IMR-90 (cell line): ENCODE measurements around the gene ARPC1A. TPM values are rescaled to one million over a fixed set of nuclear protein-coding genes. Genes with fewer than 3 reads are reported as not detected.

Experiments used
- ATAC-seq: fragments of 200-7000 bp; cut with Tn5 transposase; 2 replicates; pipeline ENCODE4 v1.9.1; 2020; ENCODE audit warnings: low read depth, mild to moderate bottlenecking, moderate library complexity
- BruUV-seq: library from RNA; stranded (reverse); fragments of 400-500 nt; replicated peaks from 2 replicates; lab custom pipeline; 2021; lab: Mats Ljungman, UMichigan
- CTCF ChIA-PET: fragments of 300-600 bp; formaldehyde crosslinking; extraction: SDS; loops from one replicate; lab custom pipeline; 2021; ENCODE audit warnings: antibody characterized with exemption; lab: Yijun Ruan, JAX
- POLR2A ChIA-PET: fragments of 300-600 bp; sonication (Branson Sonifier 250); formaldehyde crosslinking; loops from one replicate; lab custom pipeline; 2022; ENCODE audit warnings: antibody characterized with exemption; ENCODE audit not compliant: unreplicated experiment; lab: Charles Lee
- DNase-seq: peaks from one replicate; pipeline ENCODE4 v3.0.0; 2013
- H2AFZ ChIP-seq: replicated peaks from 2 replicates; pipeline ENCODE3; 2013; ENCODE audit warnings: low read length, mild to moderate bottlenecking; ENCODE audit not compliant: poor library complexity
- H2AK5ac ChIP-seq: 2 replicates; pipeline ENCODE4 v1.6.1; 2013; ENCODE audit warnings: low read depth, low read length, inconsistent platforms
- H2AK9ac ChIP-seq: replicated peaks from 2 replicates; pipeline ENCODE3; 2013; ENCODE audit warnings: mild to moderate bottlenecking, low read depth, low read length, moderate library complexity; ENCODE audit not compliant: poor library complexity
- H2BK120ac ChIP-seq: 2 replicates; pipeline ENCODE4 v1.6.1; 2013; ENCODE audit warnings: low read depth, low read length, inconsistent platforms
- H2BK15ac ChIP-seq: 3 replicates; pipeline ENCODE4 v1.6.1; 2013; ENCODE audit warnings: low read depth, low read length, inconsistent platforms
- H2BK20ac ChIP-seq: 2 replicates; pipeline ENCODE4 v1.6.1; 2013; ENCODE audit warnings: low read depth, mild to moderate bottlenecking, inconsistent platforms, low read length, moderate library complexity
- H2BK5ac ChIP-seq: 2 replicates; pipeline ENCODE4 v1.6.1; 2013; ENCODE audit warnings: mild to moderate bottlenecking, low read depth, low read length, inconsistent platforms; ENCODE audit not compliant: poor library complexity, severe bottlenecking
- H3K14ac ChIP-seq: replicated peaks from 2 replicates; pipeline ENCODE4 v1.6.1; 2013; ENCODE audit warnings: low read depth, low read length, inconsistent platforms
- H3K18ac ChIP-seq: 2 replicates; pipeline ENCODE4 v1.6.1; 2013; ENCODE audit warnings: low read depth, low read length, control low read depth
- H3K23ac ChIP-seq: 2 replicates; pipeline ENCODE4 v1.6.1; 2013; ENCODE audit warnings: low read depth, low read length, inconsistent platforms
- H3K27ac ChIP-seq: 2 replicates; pipeline ENCODE4 v1.5.1; 2013; ENCODE audit warnings: mild to moderate bottlenecking, control low read depth, low read length; ENCODE audit not compliant: insufficient read depth
- H3K27me3 ChIP-seq: 2 replicates; pipeline ENCODE4 v1.6.1; 2013; ENCODE audit warnings: low read length; ENCODE audit not compliant: control insufficient read depth, insufficient read depth
- H3K36me3 ChIP-seq: 2 replicates; pipeline ENCODE4 v1.6.1; 2013; ENCODE audit warnings: low read length, mixed read lengths; ENCODE audit not compliant: control insufficient read depth, insufficient read depth
- H3K4ac ChIP-seq: 2 replicates; pipeline ENCODE4 v1.6.1; 2013; ENCODE audit warnings: low read depth, low read length, inconsistent platforms
- H3K4me1 ChIP-seq: 2 replicates; pipeline ENCODE4 v1.6.1; 2013; ENCODE audit warnings: low read length, mixed read lengths; ENCODE audit not compliant: control insufficient read depth, insufficient read depth
- H3K4me2 ChIP-seq: 2 replicates; pipeline ENCODE4 v1.6.1; 2013; ENCODE audit warnings: low read depth, mild to moderate bottlenecking, control low read depth, low read length, moderate library complexity
- H3K4me3 ChIP-seq: 2 replicates; pipeline ENCODE4 v1.5.1; 2013; ENCODE audit warnings: low read depth, mild to moderate bottlenecking, control low read depth, low read length, moderate library complexity; ENCODE audit not compliant: insufficient read depth
- H3K56ac ChIP-seq: 2 replicates; pipeline ENCODE4 v1.6.1; 2013; ENCODE audit warnings: low read length, inconsistent platforms; ENCODE audit not compliant: insufficient read depth; ENCODE audit errors: extremely low read depth
- H3K79me1 ChIP-seq, 2 experiments: 2 replicates each; pipeline ENCODE4 v1.6.1; 2013; ENCODE audit warnings: low read length in 2 of 2, inconsistent platforms in 1 of 2, low read depth in 1 of 2
- H3K9ac ChIP-seq: 2 replicates; pipeline ENCODE4 v1.6.1; 2013; ENCODE audit warnings: low read depth, low read length, control low read depth
- H3K9me1 ChIP-seq: 2 replicates; pipeline ENCODE4 v1.6.1; 2013; ENCODE audit warnings: low read length, inconsistent platforms; ENCODE audit not compliant: insufficient read depth
- H3K9me3 ChIP-seq: 2 replicates; pipeline ENCODE4 v1.6.1; 2013; ENCODE audit warnings: low read length; ENCODE audit not compliant: control insufficient read depth, insufficient read depth
- H4K20me1 ChIP-seq: 2 replicates; pipeline ENCODE4 v1.6.1; 2013; ENCODE audit warnings: low read length, inconsistent platforms; ENCODE audit not compliant: insufficient read depth
- H4K5ac ChIP-seq: 2 replicates; pipeline ENCODE4 v1.6.1; 2013; ENCODE audit warnings: mild to moderate bottlenecking, low read depth, low read length, control low read depth
- H4K8ac ChIP-seq, 2 experiments: 2 replicates each; pipeline ENCODE4 v1.6.1; 2013; ENCODE audit warnings: low read depth in 2 of 2, low read length in 2 of 2, control low read depth in 1 of 2, inconsistent platforms in 1 of 2
- H4K91ac ChIP-seq: 2 replicates; pipeline ENCODE4 v1.6.1; 2013; ENCODE audit warnings: low read depth, low read length, inconsistent platforms; ENCODE audit not compliant: insufficient read depth
- MXI1 ChIP-seq: IDR thresholded peaks from 2 replicates; pipeline ENCODE4 v1.6.1; 2012; ENCODE audit warnings: low read depth, mild to moderate bottlenecking, low read length, moderate library complexity, borderline replicate concordance
- POLR2A ChIP-seq: IDR thresholded peaks from 2 replicates; pipeline ENCODE4 v1.6.1; 2012; ENCODE audit warnings: mild to moderate bottlenecking, low read depth, low read length
- WGBS, 2 experiments: methylation state at CpG; one replicate each; pipeline versions ENCODE4 v1.1.5 to v1.1.7; 2013; ENCODE audit warnings: missing lambda C conversion rate in 2 of 2; ENCODE audit not compliant: insufficient read length in 1 of 2; ENCODE audit errors: extremely low coverage in 2 of 2; 5-methylcytosine and 5-hydroxymethylcytosine counted together
- dilution Hi-C: fragments of 300-500 bp; cut with HindIII; formaldehyde crosslinking; loops from one replicate; pipeline ENCODE4 v1.14.3; 2018; ENCODE audit warnings: low sequenced_read_pairs; ENCODE audit not compliant: unreplicated experiment
- in situ Hi-C: fragments of 300-500 bp; cut with MboI; formaldehyde crosslinking; loops from 3 replicates; pipeline ENCODE4 v1.14.3; 2019; ENCODE audit warnings: low sequenced_read_pairs, inconsistent platforms, mixed read lengths
- intact Hi-C: fragments of 100-400 bp; cut with micrococcal nuclease; formaldehyde crosslinking; loops from 2 replicates; pipeline ENCODE4 v1.10.0; 2022
- polyA plus RNA-seq, 3 experiments: library from polyadenylated mRNA; depleted of rRNA; stranded (reverse); fragments of >200 nt; gene quantifications; 2 replicates each; pipeline ENCODE4 v1.2.3, GENCODE V29; 2012; ENCODE audit warnings: low replicate concordance in 1 of 3
- total RNA-seq: library from RNA; depleted of rRNA; stranded (reverse); fragments of >200 nt; gene quantifications from 2 replicates; pipeline ENCODE4 v1.2.3, GENCODE V29; 2012

The ARPC1A gene
- total and polyA plus RNA-seq, 2 of the 4 experiments (the other 2 are of a cell fraction), result 253 to 327 TPM

- H3K27me3 ChIP-seq, result no peaks in the 10 kb centered on the region
- 4% methylated on average over 29 of the region's 95 CpGs; no CpG with 5 or more reads in 1 of the 2 experiments for WGBS, 2 experiments
- dilution Hi-C loops, result no loop called here
- peaks cover 13% of the 10 kb centered on the region for H4K20me1 ChIP-seq
- 0 out of 2 replicates have a peak within 1 kb of the TSS, but pooled peaks have one; percentile 3 for H3K56ac ChIP-seq
- H3K79me1 ChIP-seq, result peaks cover 4 to 34% of the 10 kb centered on the region in 2 experiments
- peak within 1 kb of the TSS; percentile 93 for H3K4me3 ChIP-seq
- peaks cover 8% of the 10 kb centered on the region for H3K4me1 ChIP-seq
- H4K5ac ChIP-seq, result peak within 1 kb of the TSS; percentile 58
- POLR2A ChIA-PET, result no interaction called here
- peak within 1 kb of the TSS; percentile 52 for H2AK5ac ChIP-seq
- peak within 1 kb of the TSS; percentile 86 for H2BK5ac ChIP-seq
- H3K9ac ChIP-seq, result peak within 1 kb of the TSS; percentile 84
- peak; percentile 54; the same call in 1 of the 2 replicates for TF ChIP-seq POLR2A
- TF ChIP-seq MXI1, result no peak
- peak within 1 kb of the TSS in 1 of 2 experiments; percentile 80; a peak in 1 of 4 replicates for H4K8ac ChIP-seq
- in situ Hi-C loops, result no loop called here
- peak within 1 kb of the TSS; percentile 94 for H3K4me2 ChIP-seq
- H2AFZ ChIP-seq, result peak within 1 kb of the TSS; percentile 94
- H3K23ac ChIP-seq, result 0 out of 2 replicates have a peak within 1 kb of the TSS, but pooled peaks have one; percentile 80
- peak within 1 kb of the TSS; percentile 67 for H3K27ac ChIP-seq
- H3K18ac ChIP-seq, result peak within 1 kb of the TSS; percentile 42; the same call in 1 of the 2 replicates
- H4K91ac ChIP-seq, result peak within 1 kb of the TSS; percentile 62
- CTCF ChIA-PET, result no interaction called here
- H3K4ac ChIP-seq, result peak within 1 kb of the TSS; percentile 82
- DNase-seq (peak; percentile 51), ATAC-seq (peak; percentile 73)
- H3K14ac ChIP-seq, result peak within 1 kb of the TSS; percentile 29; the same call in 1 of the 2 replicates
- H2BK120ac ChIP-seq, result peak within 1 kb of the TSS; percentile 61
- BruUV-seq, result no TSS peak
- no peaks in the 10 kb centered on the region; the same call in 1 of the 2 replicates for H3K36me3 ChIP-seq
- H3K9me1 ChIP-seq, result peaks cover 1% of the 10 kb centered on the region; the same call in 1 of the 2 replicates
- H2BK15ac ChIP-seq, result no peak within 1 kb of the TSS
- no peaks in the 10 kb centered on the region for H3K9me3 ChIP-seq
- peak within 1 kb of the TSS; percentile 99 for H2AK9ac ChIP-seq
- H2BK20ac ChIP-seq, result no peak within 1 kb of the TSS
- intact Hi-C loops, result no loop called here
Measured at GRCh38 chr7:99374111-99375064, 48.7 kb downstream of the ARPC1A start, which contains the start of gene ARPC1B. TSS of gene ARPC1B (plus strand) at chr7:99374730. CDS start at chr7:99385715, 10,985 bp downstream.
